ENCODE measurements around the gene BCAN. TPM values are rescaled to one million over a fixed set of nuclear protein-coding genes. Genes with fewer than 3 reads are reported as not detected.
"Not testable (repeated sequence)": the region's sequence is repeated elsewhere in the genome, so short reads cannot be mapped to it uniquely, and the experiment has no call there.

BCAN gene
- total RNA-seq, 1 donor from 2014 or later, result 0.35 TPM

DNA sequence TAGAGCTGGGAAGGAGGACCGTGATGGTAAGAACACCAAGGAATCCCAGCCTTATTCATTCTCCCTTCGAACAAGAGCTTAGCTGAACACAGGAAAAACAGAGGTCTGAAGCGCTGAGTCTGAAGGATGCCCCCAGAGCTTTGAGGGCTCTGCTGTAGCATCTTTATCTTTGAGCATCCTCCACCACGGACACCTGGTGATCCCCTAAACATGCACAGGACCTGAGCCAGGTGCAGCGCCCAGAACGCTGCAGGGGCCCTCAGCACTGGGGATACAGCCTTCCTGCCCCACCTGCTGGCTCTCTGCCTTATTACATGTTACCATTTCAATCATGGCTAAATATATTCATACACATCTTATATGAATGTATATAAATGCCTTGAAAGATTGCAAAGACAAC is 32.9 kb upstream of the BCAN start:
- ATAC-seq (no peak), DNase-seq (ENCODE audit: missing footprints) (no peak)
- intact Hi-C loops (cut with DNase I), result loop anchor here (1.0 to 5.0 kb wide), 4 partner anchors 24 to 227 kb away; no protein-coding TSS in a partner anchor

DNA sequence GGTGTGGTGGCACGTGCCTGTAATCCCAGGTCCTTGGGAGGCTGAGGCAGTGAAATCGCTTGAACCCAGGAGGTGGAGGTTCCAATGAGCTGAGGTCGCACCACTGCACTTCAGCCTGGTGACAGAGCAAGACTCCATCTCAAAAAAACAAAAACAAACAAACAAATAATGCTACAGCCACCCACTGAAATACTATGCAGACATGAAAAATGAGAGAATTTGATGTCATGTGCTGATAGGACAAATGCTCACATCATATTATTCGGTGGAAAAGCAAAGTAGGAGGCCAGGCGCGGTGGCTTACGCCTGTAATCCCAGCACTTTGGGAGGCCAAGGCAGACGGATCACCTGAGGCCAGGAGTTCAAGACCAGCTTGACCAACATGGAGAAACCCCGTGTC is 31.8 kb upstream of the BCAN start:
- DNase-seq (ENCODE audit: missing footprints); intact Hi-C loops (cut with DNase I); ATAC-seq: not testable (repeated sequence)

GRCh38 chr1:156612666-156613065 is 29.3 kb upstream of the BCAN start:
- ATAC-seq (no peak), DNase-seq (ENCODE audit: missing footprints) (no peak)
- intact Hi-C loops (cut with DNase I), result no loop called here

DNA sequence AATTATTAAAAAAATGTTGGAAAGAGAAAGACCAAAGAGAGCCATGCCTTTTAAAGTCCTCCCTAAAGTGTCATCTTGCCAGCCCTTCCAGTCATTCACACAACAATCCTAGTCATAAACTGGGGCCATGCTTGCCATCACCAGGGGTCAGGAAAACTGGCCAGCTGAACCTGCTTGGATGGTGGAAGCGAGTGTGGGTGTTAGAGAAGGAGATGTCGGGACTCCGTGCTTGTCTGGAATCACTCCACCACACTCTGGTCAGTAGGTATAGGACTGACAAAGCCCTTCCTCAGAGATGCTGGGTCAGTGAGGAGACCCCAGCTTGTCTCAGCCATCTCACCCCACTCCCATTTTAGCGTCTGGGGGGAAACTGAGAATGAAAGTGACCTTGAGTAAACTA is 26.0 kb upstream of the BCAN start:
- DNase-seq (ENCODE audit: missing footprints) (no peak), ATAC-seq (no peak)
- intact Hi-C loops (cut with DNase I), result no loop called here

DNA sequence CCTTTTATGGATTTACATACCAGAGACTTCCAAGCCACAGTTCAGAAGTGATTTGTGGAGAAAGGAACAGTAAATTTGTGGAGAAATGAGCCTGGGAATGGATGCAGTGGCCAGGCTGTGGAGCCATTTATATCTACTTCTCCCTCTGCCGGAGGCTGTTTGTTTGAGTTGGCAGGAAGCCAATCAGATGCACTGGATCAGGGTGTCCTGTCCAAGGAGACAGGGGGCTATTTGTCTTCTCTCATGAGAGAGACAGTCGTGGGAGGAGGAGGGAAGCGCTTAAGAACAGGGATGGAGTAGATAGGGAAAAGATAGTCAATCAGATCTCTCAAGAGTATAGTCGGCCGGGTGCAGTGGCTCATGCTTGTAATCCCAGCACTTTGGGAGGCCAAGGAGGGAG is 25.5 kb upstream of the BCAN start:
- DNase-seq (ENCODE audit: missing footprints) (no peak), ATAC-seq (peak; percentile 73)
- intact Hi-C loops (cut with DNase I), result no loop called here

DNA sequence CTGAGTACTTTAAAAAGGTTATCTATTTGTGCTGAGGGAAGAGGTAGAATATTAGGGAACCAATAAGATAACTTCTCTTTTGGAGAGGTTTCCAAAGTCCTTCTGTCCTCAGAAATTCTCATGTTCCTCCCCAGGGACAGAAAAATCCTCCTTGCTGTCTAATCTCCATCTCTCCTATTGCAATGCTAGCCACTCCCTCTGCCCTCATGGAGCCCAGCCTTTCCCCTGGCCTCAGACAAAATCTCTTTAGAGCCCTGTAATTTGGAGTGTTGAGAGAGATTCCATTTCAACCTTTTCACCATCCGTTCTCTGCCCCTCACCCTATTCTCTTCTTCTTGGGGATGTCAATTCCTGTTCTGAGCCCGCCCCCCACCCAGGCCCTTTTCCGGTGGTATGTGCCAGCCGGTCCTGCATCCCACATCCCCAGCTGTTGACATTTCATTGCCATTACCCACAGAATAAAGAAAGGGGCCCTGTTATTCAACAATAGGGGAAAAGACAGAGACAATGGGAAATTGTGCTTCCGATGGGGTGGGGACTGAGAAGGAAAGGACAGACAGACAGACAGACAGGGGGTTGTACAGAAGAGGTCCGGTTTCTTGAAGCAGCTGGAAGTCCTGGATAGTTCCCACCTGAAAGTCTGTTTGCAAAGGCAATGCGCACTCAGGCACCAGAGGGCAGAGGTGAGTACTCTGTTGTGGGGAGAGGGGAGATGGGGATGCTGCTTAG is 22.9 kb upstream of the BCAN start, which contains the start of gene HAPLN2:
Gene HAPLN2 (plus strand): TSS at position 563 of the 729 bp plus-strand sequence. CDS start 4,076 bp downstream, outside the sequence.
- intact Hi-C loops (cut with DNase I), result no loop called here
- ATAC-seq, result no peak
- no peak for DNase-seq (ENCODE audit: missing footprints)

GRCh38 chr1:156619582-156619955 is 22.3 kb upstream of the BCAN start:
- intact Hi-C loops (cut with DNase I), result no loop called here
- DNase-seq (ENCODE audit: missing footprints) (no peak), ATAC-seq (no peak)

- DNase-seq (ENCODE audit: missing footprints) (no peak), ATAC-seq (no peak)
- intact Hi-C loops (cut with DNase I), result no loop called here
Measured at GRCh38 chr1:156622581-156623297, 19.2 kb upstream of the BCAN start.

DNA sequence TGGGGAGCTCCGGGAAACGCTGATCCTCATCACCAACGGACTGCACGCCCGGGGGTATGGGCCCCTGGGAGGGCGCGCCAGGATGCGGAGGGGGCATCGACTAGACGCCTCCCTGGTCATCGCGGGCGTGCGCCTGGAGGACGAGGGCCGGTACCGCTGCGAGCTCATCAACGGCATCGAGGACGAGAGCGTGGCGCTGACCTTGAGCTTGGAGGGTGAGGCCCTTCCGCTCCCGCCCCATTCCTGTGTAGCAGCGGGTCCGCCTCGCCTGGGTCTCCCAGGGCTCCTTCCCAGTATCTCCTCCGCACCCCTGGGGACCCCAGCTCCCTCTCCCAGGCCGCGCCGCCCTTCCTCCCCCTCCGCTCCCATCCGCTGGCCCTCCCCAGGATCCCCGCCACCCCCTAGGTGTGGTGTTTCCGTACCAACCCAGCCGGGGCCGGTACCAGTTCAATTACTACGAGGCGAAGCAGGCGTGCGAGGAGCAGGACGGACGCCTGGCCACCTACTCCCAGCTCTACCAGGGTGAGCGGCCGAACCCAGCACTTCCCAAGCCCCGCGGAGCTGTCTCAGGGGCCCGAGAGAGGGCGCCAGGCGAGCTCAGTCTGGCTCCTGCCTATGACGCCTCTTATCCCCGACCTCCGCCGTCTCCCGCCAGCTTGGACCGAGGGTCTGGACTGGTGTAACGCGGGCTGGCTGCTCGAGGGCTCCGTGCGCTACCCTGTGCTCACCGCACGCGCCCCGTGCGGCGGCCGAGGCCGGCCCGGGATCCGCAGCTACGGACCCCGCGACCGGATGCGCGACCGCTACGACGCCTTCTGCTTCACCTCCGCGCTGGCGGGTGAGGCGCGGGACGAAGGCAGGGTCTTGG is 17.7 kb upstream of the BCAN start:
- intact Hi-C loops (cut with DNase I), result no loop called here
- ATAC-seq (peak; percentile 71), DNase-seq (ENCODE audit: missing footprints) (no peak)

DNA sequence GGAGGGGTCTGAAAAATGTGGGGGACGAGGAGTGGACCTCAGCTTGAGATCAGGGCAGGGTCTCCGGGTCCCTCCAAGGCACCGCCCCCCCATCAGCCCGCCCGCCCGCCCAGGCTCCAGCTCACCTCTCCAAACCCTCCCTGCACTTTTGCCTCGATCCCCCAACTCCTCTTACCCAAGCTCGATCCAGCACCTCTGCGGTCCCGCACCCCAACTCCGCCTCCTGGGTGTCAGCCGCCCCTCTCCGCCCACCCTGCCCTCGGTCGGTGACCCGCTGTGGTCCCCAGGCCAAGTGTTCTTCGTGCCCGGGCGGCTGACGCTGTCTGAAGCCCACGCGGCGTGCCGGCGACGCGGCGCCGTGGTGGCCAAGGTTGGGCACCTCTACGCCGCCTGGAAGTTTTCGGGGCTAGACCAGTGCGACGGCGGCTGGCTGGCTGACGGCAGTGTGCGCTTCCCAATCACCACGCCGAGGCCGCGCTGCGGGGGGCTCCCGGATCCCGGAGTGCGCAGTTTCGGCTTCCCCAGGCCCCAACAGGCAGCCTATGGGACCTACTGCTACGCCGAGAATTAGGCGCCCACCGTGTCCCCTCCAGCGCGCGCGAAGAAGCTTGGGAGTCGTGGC is 17.0 kb upstream of the BCAN start:
- intact Hi-C loops (cut with DNase I), result no loop called here
- ATAC-seq (no peak), DNase-seq (ENCODE audit: missing footprints) (no peak)

- ATAC-seq (peak; percentile 62), DNase-seq (ENCODE audit: missing footprints) (peak; percentile 84)
- intact Hi-C loops (cut with DNase I), result loop anchor here (1.0 to 2.0 kb wide), 2 partner anchors 32 to 53 kb away; no protein-coding TSS in a partner anchor
Measured at GRCh38 chr1:156625436-156626078, 16.4 kb upstream of the BCAN start.

- intact Hi-C loops (cut with DNase I), result loop anchor here (1.0 to 2.0 kb wide), 2 partner anchors 31 to 53 kb away; no protein-coding TSS in a partner anchor
Measured at GRCh38 chr1:156626079-156626438, 15.9 kb upstream of the BCAN start.

GRCh38 chr1:156627313-156627880 is 14.5 kb upstream of the BCAN start:
- DNase-seq (ENCODE audit: missing footprints) (no peak), ATAC-seq (no peak)
- intact Hi-C loops (cut with DNase I), result loop anchor here (2.0 kb wide), 1 partner anchor 51 kb away; no protein-coding TSS in a partner anchor

More at GRCh38 chr1:156626079-156626438, 15.9 kb upstream of the BCAN start:
- DNase-seq (ENCODE audit: missing footprints) (no peak), ATAC-seq (no peak)

- intact Hi-C loops (cut with DNase I), result no loop called here
- DNase-seq (ENCODE audit: missing footprints) (no peak), ATAC-seq (no peak)
Measured at GRCh38 chr1:156629823-156630449, 12.0 kb upstream of the BCAN start.

- intact Hi-C loops (cut with DNase I); ATAC-seq: not testable (repeated sequence)
- peak; percentile 9 for DNase-seq (ENCODE audit: missing footprints)
Measured at GRCh38 chr1:156631152-156631551, 10.8 kb upstream of the BCAN start.

DNA sequence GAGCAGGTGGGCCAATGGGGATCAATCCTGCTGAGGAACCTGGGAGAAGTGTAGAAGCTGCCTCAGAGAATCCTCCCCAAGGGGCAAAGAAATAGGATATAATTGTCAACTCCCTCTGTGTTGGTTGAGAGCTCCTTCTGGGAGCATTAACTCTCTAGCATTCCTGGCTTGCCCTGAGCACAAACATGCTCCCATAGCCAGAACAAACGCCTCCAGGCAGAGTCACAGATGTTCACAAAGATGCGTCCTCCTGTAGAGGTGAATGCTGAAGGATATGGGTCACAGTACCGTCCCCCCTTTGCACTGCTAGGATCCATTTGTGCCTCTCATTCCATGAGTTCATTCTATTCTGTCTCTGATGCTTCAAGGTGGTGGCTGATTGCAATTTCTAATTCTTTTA is 9.6 kb upstream of the BCAN start:
- no peak for DNase-seq (ENCODE audit: missing footprints)
- intact Hi-C loops (cut with DNase I), result no loop called here
- no peak for ATAC-seq

- intact Hi-C loops (cut with DNase I), result no loop called here
- ATAC-seq (no peak), DNase-seq (ENCODE audit: missing footprints) (peak; percentile 60)
Measured at GRCh38 chr1:156638189-156638985, 3.5 kb upstream of the BCAN start.

All from Right ventricle myocardium inferior (tissue), 1 donor.